Naive thymus-derived CD4-positive, alpha-beta T cell (primary cell): Measurements from ENCODE around the gene MYOCOS. TPM values are rescaled to one million over a fixed set of nuclear protein-coding genes. Genes with fewer than 3 reads are reported as not detected.
"Not testable (repeated sequence)": the region's sequence is repeated elsewhere in the genome, so short reads cannot be mapped to it uniquely, and the experiment has no call there.

Experiments used
- ATAC-seq: fragments of 150-1000 bp; cut with Tn5 transposase; 2 replicates; pipeline ENCODE4 v1.10.0; 2021; ENCODE audit warnings: mild to moderate bottlenecking, moderate library complexity
- CTCF ChIA-PET: fragments of 350-600 bp; sonication (Branson Sonifier 250); formaldehyde crosslinking; loops from one replicate; lab custom pipeline; 2021; ENCODE audit warnings: antibody characterized with exemption; lab: Charles Lee
- POLR2A ChIA-PET: fragments of 350-600 bp; sonication (Branson Sonifier 250); formaldehyde crosslinking; loops from one replicate; lab custom pipeline; 2021; ENCODE audit warnings: antibody characterized with exemption, inconsistent platforms; lab: Charles Lee
- DNase-seq, 9 donors: peaks; one replicate each; pipeline versions ENCODE4 v3.0.0 to v3.0.0-alpha.2; 2020 to 2022; ENCODE audit warnings: mixed read lengths in 1 of 9
- H3K27ac ChIP-seq: one replicate; pipeline ENCODE4 v1.7.0; 2013; ENCODE audit warnings: mild to moderate bottlenecking, low read depth, low read length, moderate library complexity
- H3K27me3 ChIP-seq, 2 donors: one replicate each; pipeline ENCODE4 v1.7.0; 2013; ENCODE audit warnings: low read length in 2 of 2, mild to moderate bottlenecking in 2 of 2, moderate library complexity in 2 of 2; ENCODE audit not compliant: control insufficient read depth in 2 of 2, insufficient read depth in 2 of 2
- H3K36me3 ChIP-seq, 3 experiments: 1 replicate in 2 of 3; 2 replicates in 1 of 3; pipeline ENCODE4 v1.7.0; 2013; ENCODE audit warnings: low read length in 3 of 3, mild to moderate bottlenecking in 3 of 3, moderate library complexity in 1 of 3; ENCODE audit not compliant: insufficient read depth in 3 of 3, control insufficient read depth in 2 of 3
- H3K4me1 ChIP-seq, 2 donors: one replicate each; pipeline ENCODE4 v1.7.0; 2013; ENCODE audit warnings: low read length in 2 of 2, mild to moderate bottlenecking in 2 of 2, moderate library complexity in 1 of 2; ENCODE audit not compliant: control insufficient read depth in 2 of 2, insufficient read depth in 2 of 2
- H3K4me3 ChIP-seq: 2 replicates; pipeline ENCODE4 v1.7.0; 2013; ENCODE audit warnings: mild to moderate bottlenecking, low read length
- H3K9me3 ChIP-seq, 3 experiments: 1 replicate in 2 of 3; 2 replicates in 1 of 3; pipeline ENCODE4 v1.7.0; 2013; ENCODE audit warnings: low read length in 3 of 3; ENCODE audit not compliant: control insufficient read depth in 2 of 3
- H3K27ac Mint-ChIP-seq, 9 donors: one replicate each; pipeline ENCODE4 v1.8.0; 2020 to 2022; ENCODE audit warnings: mixed read lengths in 9 of 9, mild to moderate bottlenecking in 8 of 9, moderate library complexity in 5 of 9, inconsistent platforms in 2 of 9
- H3K27me3 Mint-ChIP-seq, 5 donors: one replicate each; pipeline ENCODE4 v1.8.0; 2021 to 2022; ENCODE audit warnings: mixed read lengths in 5 of 5, mild to moderate bottlenecking in 1 of 5
- H3K36me3 Mint-ChIP-seq, 5 donors: one replicate each; pipeline ENCODE4 v1.8.0; 2020 to 2022; ENCODE audit warnings: mixed read lengths in 5 of 5, mild to moderate bottlenecking in 3 of 5, inconsistent platforms in 1 of 5
- H3K4me1 Mint-ChIP-seq, 7 donors: one replicate each; pipeline ENCODE4 v1.8.0; 2020 to 2022; ENCODE audit warnings: mixed read lengths in 7 of 7, mild to moderate bottlenecking in 3 of 7, inconsistent platforms in 1 of 7
- H3K4me3 Mint-ChIP-seq, 10 donors: one replicate each; pipeline ENCODE4 v1.8.0; 2020 to 2022; ENCODE audit warnings: mild to moderate bottlenecking in 10 of 10, mixed read lengths in 10 of 10, moderate library complexity in 6 of 10, inconsistent platforms in 2 of 10
- H3K9me3 Mint-ChIP-seq, 11 donors: one replicate each; pipeline ENCODE4 v1.8.0; 2020 to 2022; ENCODE audit warnings: mixed read lengths in 11 of 11, mild to moderate bottlenecking in 4 of 11, inconsistent platforms in 1 of 11, moderate library complexity in 1 of 11
- intact Hi-C, 2 donors: fragments of 100-400 bp; cut with micrococcal nuclease; formaldehyde crosslinking; loops; one replicate each; pipeline ENCODE4 v1.15.1; 2023
- polyA plus RNA-seq, 2 donors: library from polyadenylated mRNA; unstranded; fragments of 300-500 nt; fragmentation: Illumina TruSeq; gene quantifications; one replicate each; pipeline ENCODE4 v1.2.3, GENCODE V29; 2021
- total RNA-seq, 6 experiments: library from RNA in 5 of 6; stranded (reverse) in 5 of 6; gene quantifications; 1 replicate in 5 of 6; 2 replicates in 1 of 6; pipeline ENCODE4 v1.2.3 and lab custom pipeline; 2021 to 2026

MYOCOS gene
- total and polyA plus RNA-seq, 7 experiments from 2014 or later = 0.19 to 0.81 (median 0.31) TPM; not detected in 3

GRCh38 chr1:171654201-171654941, 32.3 kb downstream of the MYOCOS start:
- Mint-ChIP-seq H3K36me3 (no peaks in the 10 kb centered on the region), H3K9me3 (no peaks in the 10 kb centered on the region), H3K27ac (no peak overlapping the region), H3K4me1 (peaks cover 9 to 12% (median 10%) of the 10 kb centered on the region in 7 donors), H3K4me3 (no peak overlapping the region), H3K27me3 (peaks cover 0 to 37% (median 11%) of the 10 kb centered on the region in 5 donors)
- H3K4me1 ChIP-seq = peaks cover 3 to 5% of the 10 kb centered on the region in 2 donors
- H3K36me3 ChIP-seq = no peaks in the 10 kb centered on the region
- no peak overlapping the region for H3K27ac ChIP-seq
- intact Hi-C loops = loop anchor here (2.0 to 10.0 kb wide), 3 partner anchors 330 to 770 kb away; partner anchors contain the start of gene C1orf105 (in 1 of the 2)
- no peak for DNase-seq
- CTCF ChIA-PET = interaction anchor here (0.8 to 1.0 kb wide), 2 partner anchors 10 to 87 kb away, joined by 3 read pairs; no protein-coding TSS in a partner anchor
- no peaks in the 10 kb centered on the region for H3K27me3 ChIP-seq
- POLR2A ChIA-PET = interaction anchor here (0.7 kb wide), 1 partner anchor 124 kb away, joined by 5 read pairs; no protein-coding TSS in a partner anchor
- no peak for ATAC-seq
- H3K9me3 ChIP-seq = no peaks in the 10 kb centered on the region
- H3K4me3 ChIP-seq = no peak overlapping the region

- ChIA-PET CTCF (interaction anchor here (0.8 to 1.1 kb wide), 3 partner anchors 10 to 86 kb away, joined by 3 to 4 read pairs (median 3); no protein-coding TSS in a partner anchor), POLR2A (interaction anchor here (0.7 kb wide), 1 partner anchor 123 kb away, joined by 5 read pairs; no protein-coding TSS in a partner anchor)
- peak; percentile 78 for ATAC-seq
- peaks cover 3 to 5% of the 10 kb centered on the region in 2 donors for H3K4me1 ChIP-seq
- H3K36me3 Mint-ChIP-seq = no peaks in the 10 kb centered on the region
- peak; percentile 24 to 76 (median 38) for DNase-seq
- peak overlapping the region; percentile 39 for H3K4me3 ChIP-seq
- intact Hi-C loops = loop anchor here (2.0 to 10.0 kb wide), 6 partner anchors 62 to 770 kb away; partner anchors contain the start of genes METTL13 (in 2 of the 2), C1orf105 (in 1 of the 2) and VAMP4 (in 1 of the 2)
- H3K27ac Mint-ChIP-seq = peak overlapping the region in 1 of 9 donors; percentile 33
- H3K4me3 Mint-ChIP-seq = peak overlapping the region in 8 of 10 donors; percentile 3 to 72 (median 52)
- peaks cover 0 to 34% (median 11%) of the 10 kb centered on the region in 5 donors for H3K27me3 Mint-ChIP-seq
- no peak overlapping the region for H3K27ac ChIP-seq
- no peaks in the 10 kb centered on the region for H3K9me3 Mint-ChIP-seq
- H3K27me3 ChIP-seq = no peaks in the 10 kb centered on the region
- peaks cover 9 to 12% (median 10%) of the 10 kb centered on the region in 7 donors for H3K4me1 Mint-ChIP-seq
- H3K9me3 ChIP-seq = no peaks in the 10 kb centered on the region
- H3K36me3 ChIP-seq = no peaks in the 10 kb centered on the region
Observed at GRCh38 chr1:171654942-171655745, 33.1 kb downstream of the MYOCOS start.

GRCh38 chr1:171655746-171656116, 33.7 kb downstream of the MYOCOS start:
- no peaks in the 10 kb centered on the region for H3K9me3 Mint-ChIP-seq
- peak overlapping the region in 5 of 10 donors; percentile 24 to 72 (median 55) for H3K4me3 Mint-ChIP-seq
- H3K27me3 Mint-ChIP-seq = peaks cover 0 to 32% (median 11%) of the 10 kb centered on the region in 5 donors
- Histone ChIP-seq H3K27ac (no peak overlapping the region), H3K4me3 (no peak overlapping the region), H3K4me1 (peaks cover 3 to 5% of the 10 kb centered on the region in 2 donors), H3K27me3 (no peaks in the 10 kb centered on the region), H3K9me3 (no peaks in the 10 kb centered on the region), H3K36me3 (no peaks in the 10 kb centered on the region)
- ChIA-PET CTCF (interaction anchor here (1.1 kb wide), 1 partner anchor 20 kb away, joined by 4 read pairs; no protein-coding TSS in a partner anchor), POLR2A (no interaction called here)
- H3K4me1 Mint-ChIP-seq = peaks cover 9 to 12% (median 10%) of the 10 kb centered on the region in 7 donors
- intact Hi-C loops = loop anchor here (2.0 to 10.0 kb wide), 6 partner anchors 62 to 769 kb away; partner anchors contain the start of genes METTL13 (in 2 of the 2), C1orf105 (in 1 of the 2) and VAMP4 (in 1 of the 2)
- no peak overlapping the region for H3K27ac Mint-ChIP-seq
- DNase-seq (no peak), ATAC-seq (no peak)
- no peaks in the 10 kb centered on the region for H3K36me3 Mint-ChIP-seq

GRCh38 chr1:171656206-171656605, 34.2 kb downstream of the MYOCOS start:
- intact Hi-C loops = loop anchor here (5.0 to 10.0 kb wide), 5 partner anchors 61 to 769 kb away; partner anchors contain the start of genes METTL13 (in 2 of the 2), C1orf105 (in 1 of the 2) and VAMP4 (in 1 of the 2)

GRCh38 chr1:171661076-171661650, 39.1 kb downstream of the MYOCOS start:
- no peaks in the 10 kb centered on the region for H3K36me3 Mint-ChIP-seq
- ATAC-seq (no peak), DNase-seq (no peak)
- ChIA-PET CTCF (interaction anchor here (0.6 kb wide), 1 partner anchor 324 kb away, joined by 4 read pairs; no protein-coding TSS in a partner anchor), POLR2A (no interaction called here)
- no peaks in the 10 kb centered on the region for H3K4me1 ChIP-seq
- H3K27me3 ChIP-seq = no peaks in the 10 kb centered on the region
- no peak overlapping the region for H3K27ac Mint-ChIP-seq
- no peaks in the 10 kb centered on the region for H3K9me3 ChIP-seq
- H3K4me3 Mint-ChIP-seq = no peak overlapping the region
- no peaks in the 10 kb centered on the region for H3K36me3 ChIP-seq
- no peaks in the 10 kb centered on the region for H3K9me3 Mint-ChIP-seq
- H3K4me1 Mint-ChIP-seq = no peaks in the 10 kb centered on the region
- peaks cover 0 to 10% (median 3%) of the 10 kb centered on the region in 5 donors for H3K27me3 Mint-ChIP-seq
- no peak overlapping the region for H3K4me3 ChIP-seq
- H3K27ac ChIP-seq = no peak overlapping the region
- intact Hi-C loops = no loop called here

More at GRCh38 chr1:171656206-171656605, 34.2 kb downstream of the MYOCOS start:
- ATAC-seq, CTCF ChIA-PET, H3K27me3 ChIP-seq, DNase-seq, H3K27ac ChIP-seq, POLR2A ChIA-PET, H3K4me3 Mint-ChIP-seq, H3K27ac Mint-ChIP-seq, H3K9me3 Mint-ChIP-seq, H3K4me3 ChIP-seq, H3K36me3 Mint-ChIP-seq, H3K9me3 ChIP-seq, H3K36me3 ChIP-seq, H3K4me1 ChIP-seq: not testable (repeated sequence)
- Mint-ChIP-seq H3K27me3 (peaks cover 0 to 27% (median 11%) of the 10 kb centered on the region in 5 donors), H3K4me1 (peaks cover 9 to 12% (median 10%) of the 10 kb centered on the region in 7 donors)
